Heart left ventricle (tissue), 16 donors: ENCODE data around the gene GALNT13. TPM values are rescaled to one million over a fixed set of nuclear protein-coding genes. Genes with fewer than 3 reads are reported as not detected.

Experiments used
- ATAC-seq, 4 donors: fragments of 200-7000 bp; cut with Tn5 transposase; one replicate each; pipeline ENCODE4 v1.9.1; 2020 to 2022; ENCODE audit warnings: moderate library complexity in 4 of 4, mild to moderate bottlenecking in 3 of 4, moderate number of reproducible peaks in 1 of 4
- DNase-seq, 5 donors: peaks; one replicate each; pipeline ENCODE4 v3.0.0-alpha.2; 2020
- H3K27ac ChIP-seq, 12 donors: fragments of 200-600 bp; sonication (generic) in 4 of 12; one replicate each; pipeline versions ENCODE4 v1.5.0 to v1.8.0; 2016 to 2022; ENCODE audit warnings: mild to moderate bottlenecking in 2 of 12
- H3K27me3 ChIP-seq, 9 donors: fragments of 200-600 bp; sonication (generic) in 2 of 9; one replicate each; pipeline versions ENCODE4 v1.5.1 to v1.8.0; 2016 to 2022; ENCODE audit warnings: mild to moderate bottlenecking in 3 of 9
- H3K36me3 ChIP-seq, 9 donors: fragments of 200-600 bp; sonication (generic) in 2 of 9; one replicate each; pipeline versions ENCODE4 v1.5.0 to v1.8.0; 2018 to 2022; ENCODE audit warnings: mild to moderate bottlenecking in 2 of 9
- H3K4me1 ChIP-seq, 12 donors: fragments of 200-600 bp; sonication (generic) in 4 of 12; one replicate each; pipeline versions ENCODE4 v1.5.0 to v1.8.0; 2016 to 2022; ENCODE audit warnings: mild to moderate bottlenecking in 3 of 12
- H3K4me3 ChIP-seq, 12 donors: fragments of 200-600 bp; sonication (generic) in 4 of 12; one replicate each; pipeline versions ENCODE4 v1.5.0 to v1.8.0; 2017 to 2022; ENCODE audit warnings: mild to moderate bottlenecking in 9 of 12, moderate library complexity in 4 of 12
- H3K9me3 ChIP-seq, 12 donors: fragments of 200-600 bp; sonication (generic) in 4 of 12; one replicate each; pipeline versions ENCODE4 v1.5.0 to v1.8.0; 2016 to 2022; ENCODE audit warnings: mild to moderate bottlenecking in 1 of 12
- POLR2A ChIP-seq, 2 donors: fragments of 450-650 bp; IDR thresholded peaks; one replicate each; pipeline ENCODE4 v1.6.1; 2017; ENCODE audit warnings: antibody characterized with exemption in 2 of 2, mild to moderate bottlenecking in 2 of 2, moderate library complexity in 2 of 2
- whole genome bisulfite sequencing, 4 donors: extraction: QIAGEN DNeasy Blood & Tissue Kit in 2 of 4; methylation state at CpG; one replicate each; pipeline versions ENCODE4 v1.1.5 to v1.1.7; 2013 to 2018; 5-methylcytosine and 5-hydroxymethylcytosine counted together
- intact Hi-C, 10 donors: fragments of 100-400 bp; cut with DNase I; formaldehyde crosslinking; loops; one replicate each; pipeline versions ENCODE4 v1.11.1 to v1.14.2; 2022
- polyA plus RNA-seq, 2 donors: library from polyadenylated mRNA; stranded (reverse); fragments of 200-250 nt; gene quantifications; one replicate each; pipeline ENCODE4 v1.2.3, GENCODE V29; 2013
- total RNA-seq, 9 donors: library from RNA; depleted of rRNA in 2 of 9; stranded (reverse); fragments of >200 nt in 2 of 9; fragmentation: NEBNext Ultra II Directional in 3 of 9; extraction: Animal tissue kit (Norgen Biotek cat#: 25700) in 3 of 9; gene quantifications; one replicate each; pipeline versions ENCODE4 v1.1.0 to v1.2.4, GENCODE V29; 2016 to 2023
- TF ChIP-seq, protein P1 (sequence below), 12 donors: fragments of 200-600 bp; sonication (generic) in 4 of 12; IDR thresholded peaks; one replicate each; pipeline versions ENCODE4 v1.5.0 to v1.8.0; 2018 to 2022; ENCODE audit warnings: antibody characterized with exemption in 12 of 12, mild to moderate bottlenecking in 5 of 12
- donor health status: ischemic (EF 13 %, LVEDD 7.1; RV severe dilation, severe dysfunction).
- donor health status: healthy with polysubstance abuse.
- donor health status: DM: no; HTN: yes; CAD: no.
- donor health status: DM: no; HTN: no; CAD: no.
- donor health status: ischemic (EF 25% LVEDD 6.9; RV normal size, moderate dysfunction).
- donor health status: ischemic (EF 25% LVEDD 5.7; RV mildly dilated, moderate dysfunction).
- donor health status: healthy.
- donor health status: DM: yes; HTN: yes; CAD: no.
- donor health status: ischemic (EF 35%, LVEDD 5.7; RV mildly dilated, moderate dysfunction).
- donor health status: nonischemic (EF 11% LVEDD 7.7; RV severe dilation, severe dysfunction).
- donor health status: DM: yes; HTN: yes; CAD: no.
- donor health status: PGD.
- donor health status: ischemic (EF 29% LVEDD 5.4; RV normal size, mild dysfunction).
- donor health status: nonischemic (EF 23%, LVEDD 6.1; RV moderate dilation, normal function).

GALNT13 gene
- total and polyA plus RNA-seq, 11 donors = 0.11 to 1.5 (median 0.22) TPM; not detected in 3

- ATAC-seq (no peak), DNase-seq (no peak)
- Histone ChIP-seq H3K27ac (no peak overlapping the region), H3K36me3 (no peaks in the 10 kb centered on the region), H3K4me1 (no peaks in the 10 kb centered on the region), H3K4me3 (no peak overlapping the region), H3K27me3 (no peaks in the 10 kb centered on the region), H3K9me3 (no peaks in the 10 kb centered on the region)
- intact Hi-C loops = no loop called here
- 61 to 71% (median 66%) methylated on average over 1 of the region's 1 CpG for WGBS, 4 donors
- TF ChIP-seq POLR2A (IDR thresholded peaks at IDR 0.05) = no peak
- TF ChIP-seq, protein P1, sequence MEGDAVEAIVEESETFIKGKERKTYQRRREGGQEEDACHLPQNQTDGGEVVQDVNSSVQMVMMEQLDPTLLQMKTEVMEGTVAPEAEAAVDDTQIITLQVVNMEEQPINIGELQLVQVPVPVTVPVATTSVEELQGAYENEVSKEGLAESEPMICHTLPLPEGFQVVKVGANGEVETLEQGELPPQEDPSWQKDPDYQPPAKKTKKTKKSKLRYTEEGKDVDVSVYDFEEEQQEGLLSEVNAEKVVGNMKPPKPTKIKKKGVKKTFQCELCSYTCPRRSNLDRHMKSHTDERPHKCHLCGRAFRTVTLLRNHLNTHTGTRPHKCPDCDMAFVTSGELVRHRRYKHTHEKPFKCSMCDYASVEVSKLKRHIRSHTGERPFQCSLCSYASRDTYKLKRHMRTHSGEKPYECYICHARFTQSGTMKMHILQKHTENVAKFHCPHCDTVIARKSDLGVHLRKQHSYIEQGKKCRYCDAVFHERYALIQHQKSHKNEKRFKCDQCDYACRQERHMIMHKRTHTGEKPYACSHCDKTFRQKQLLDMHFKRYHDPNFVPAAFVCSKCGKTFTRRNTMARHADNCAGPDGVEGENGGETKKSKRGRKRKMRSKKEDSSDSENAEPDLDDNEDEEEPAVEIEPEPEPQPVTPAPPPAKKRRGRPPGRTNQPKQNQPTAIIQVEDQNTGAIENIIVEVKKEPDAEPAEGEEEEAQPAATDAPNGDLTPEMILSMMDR (IDR thresholded peaks at IDR 0.05) = no peak
These were observed 537.1 kb downstream of the GALNT13 start for GRCh38 chr2:154408786-154409185.

DNA sequence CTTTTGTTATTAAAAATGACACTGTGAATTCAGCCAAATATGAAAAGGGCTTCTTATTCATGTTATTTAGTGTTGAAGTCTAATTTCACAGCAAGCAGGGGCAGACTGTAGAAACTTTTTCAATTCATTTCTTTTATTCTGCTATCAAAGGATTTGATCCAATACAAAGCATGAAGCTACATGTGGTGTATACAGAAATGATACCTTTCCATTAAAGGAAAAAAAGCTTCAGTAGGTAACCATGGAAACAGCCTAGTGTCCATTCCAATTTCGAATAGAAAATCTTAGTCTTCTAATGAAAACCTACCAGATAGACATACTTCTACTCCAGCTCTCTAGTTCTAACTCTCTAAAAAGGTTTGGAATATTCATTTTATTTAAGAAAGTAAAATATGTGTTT, 550.5 kb downstream of the GALNT13 start:
- intact Hi-C loops = no loop called here
- TF ChIP-seq, protein P1 (IDR thresholded peaks at IDR 0.05) = no peak
- no peak for TF ChIP-seq POLR2A (IDR thresholded peaks at IDR 0.05)
- WGBS, 4 donors = 75 to 88% (median 84%) methylated on average over 1 of the region's 1 CpG
- peaks cover 0 to 5% (median 0%) of the 10 kb centered on the region in 12 donors for H3K4me1 ChIP-seq
- DNase-seq (no peak), ATAC-seq (no peak)
- H3K27ac ChIP-seq = no peak overlapping the region
- H3K9me3 ChIP-seq = no peaks in the 10 kb centered on the region
- no peaks in the 10 kb centered on the region for H3K27me3 ChIP-seq
- no peak overlapping the region for H3K4me3 ChIP-seq
- no peaks in the 10 kb centered on the region for H3K36me3 ChIP-seq

DNA sequence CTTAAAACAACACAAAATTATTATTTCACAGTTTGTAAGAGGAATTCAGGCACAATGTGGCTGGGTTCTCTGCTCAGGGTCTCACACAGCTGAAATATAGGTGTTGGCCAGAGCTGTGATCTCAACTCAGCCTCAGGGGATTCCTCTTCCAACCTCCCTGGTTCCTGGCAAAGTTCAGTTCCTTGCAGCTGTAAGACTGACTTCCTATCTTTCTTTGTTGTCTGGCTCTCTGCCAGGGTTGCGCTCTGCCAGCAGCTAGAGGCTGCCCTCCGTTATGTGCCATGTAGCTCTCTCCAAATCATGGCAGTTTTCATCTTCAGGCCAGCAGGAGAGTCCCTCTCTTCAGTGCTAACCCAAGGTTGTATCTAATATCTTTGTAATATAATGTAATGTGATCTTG, 554.3 kb downstream of the GALNT13 start:
- no peaks in the 10 kb centered on the region for H3K9me3 ChIP-seq
- H3K27me3 ChIP-seq = no peaks in the 10 kb centered on the region
- DNase-seq (peak in 4 of 5 donors; percentile 20 to 30 (median 26)), ATAC-seq (peak in 2 of 4 donors; percentile 22 to 33)
- H3K36me3 ChIP-seq = no peaks in the 10 kb centered on the region
- intact Hi-C loops = no loop called here
- 5 to 14% (median 10%) methylated on average over 2 of the region's 2 CpGs for whole genome bisulfite sequencing, 4 donors
- peaks cover 0 to 5% (median 0%) of the 10 kb centered on the region in 12 donors for H3K4me1 ChIP-seq
- no peak overlapping the region for H3K27ac ChIP-seq
- TF ChIP-seq, protein P1 (IDR thresholded peaks at IDR 0.05) = no peak
- TF ChIP-seq POLR2A (IDR thresholded peaks at IDR 0.05) = no peak
- no peak overlapping the region for H3K4me3 ChIP-seq

DNA sequence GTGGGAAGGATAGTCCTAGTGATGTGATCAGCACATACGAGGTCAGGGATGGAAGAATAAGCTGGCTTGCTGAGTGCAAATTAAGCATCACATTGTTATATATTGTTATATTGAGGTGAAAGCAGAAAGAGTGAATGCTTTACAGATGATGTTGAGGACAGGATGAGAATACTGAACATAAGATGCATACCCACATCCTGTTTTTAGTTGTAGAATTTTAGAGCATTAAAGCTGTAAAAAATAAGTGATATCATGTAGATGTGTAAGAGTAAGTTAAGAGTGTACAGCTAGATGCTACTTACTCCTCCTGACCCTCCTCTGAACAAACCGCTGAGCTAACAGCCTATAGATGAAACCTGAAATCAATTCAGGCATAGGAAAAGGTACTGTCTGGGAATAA, 555.7 kb downstream of the GALNT13 start:
- intact Hi-C loops = no loop called here
- ATAC-seq (no peak), DNase-seq (no peak)
- Histone ChIP-seq H3K27ac (no peak overlapping the region), H3K27me3 (no peaks in the 10 kb centered on the region), H3K9me3 (no peaks in the 10 kb centered on the region), H3K36me3 (no peaks in the 10 kb centered on the region), H3K4me3 (no peak overlapping the region), H3K4me1 (peaks cover 0 to 5% (median 0%) of the 10 kb centered on the region in 12 donors)
- WGBS, 4 donors = 83 to 88% (median 85%) methylated on average over 2 of the region's 2 CpGs
- TF ChIP-seq POLR2A (IDR thresholded peaks at IDR 0.05) = no peak
- TF ChIP-seq, protein P1 (IDR thresholded peaks at IDR 0.05) = no peak
